Mesenchymal stem cell (in vitro differentiated cells and primary cell): Measurements from ENCODE around the gene GBP3.

ENCODE experiments used
- DNase-seq: peaks from one replicate; pipeline ENCODE4 v3.0.0-alpha.2; 2013
- H2AFZ ChIP-seq: one replicate; pipeline ENCODE4 v1.6.1; 2013; ENCODE audit warnings: low read depth, mild to moderate bottlenecking, control low read depth, inconsistent platforms, low read length, moderate library complexity
- H2AK5ac ChIP-seq: 2 replicates; pipeline ENCODE4 v1.6.1; 2013; ENCODE audit warnings: low read length, moderate library complexity, mild to moderate bottlenecking, inconsistent platforms; ENCODE audit not compliant: severe bottlenecking
- H2BK120ac ChIP-seq: one replicate; pipeline ENCODE4 v1.6.1; 2013; ENCODE audit warnings: low read depth, mild to moderate bottlenecking, inconsistent platforms, low read length, moderate library complexity
- H2BK12ac ChIP-seq, 2 experiments: one replicate each; pipeline ENCODE4 v1.6.1; 2013; ENCODE audit warnings: inconsistent platforms in 2 of 2, low read length in 2 of 2, mild to moderate bottlenecking in 2 of 2, moderate library complexity in 2 of 2, control low read depth in 1 of 2
- H2BK15ac ChIP-seq: one replicate; pipeline ENCODE4 v1.6.1; 2013; ENCODE audit warnings: mild to moderate bottlenecking, low read depth, inconsistent platforms; ENCODE audit not compliant: poor library complexity, severe bottlenecking
- H2BK5ac ChIP-seq: 2 replicates; pipeline ENCODE4 v1.6.1; 2013; ENCODE audit warnings: low read depth, mild to moderate bottlenecking, low read length, control low read depth, inconsistent platforms; ENCODE audit not compliant: poor library complexity, severe bottlenecking
- H3K14ac ChIP-seq, 2 experiments: one replicate each; pipeline ENCODE4 v1.6.1; 2013; ENCODE audit warnings: inconsistent platforms in 2 of 2, low read length in 2 of 2, control low read depth in 1 of 2, mild to moderate bottlenecking in 1 of 2, moderate library complexity in 1 of 2
- H3K18ac ChIP-seq, 2 experiments: one replicate each; pipeline ENCODE4 v1.6.1; 2013; ENCODE audit warnings: inconsistent platforms in 2 of 2, low read length in 2 of 2, control low read depth in 1 of 2, low read depth in 1 of 2, mild to moderate bottlenecking in 1 of 2
- H3K23ac ChIP-seq, 2 experiments: one replicate each; pipeline ENCODE4 v1.6.1; 2013; ENCODE audit warnings: inconsistent platforms in 2 of 2, low read length in 2 of 2, mild to moderate bottlenecking in 2 of 2, moderate library complexity in 2 of 2, control low read depth in 1 of 2
- H3K27ac ChIP-seq: 2 replicates; pipeline ENCODE4 v1.5.1; 2013; ENCODE audit warnings: mild to moderate bottlenecking, moderate library complexity, low read length, control low read depth, inconsistent platforms; ENCODE audit not compliant: poor library complexity, severe bottlenecking
- H3K27me3 ChIP-seq, 2 experiments: 2 replicates each; pipeline versions ENCODE4 v1.6.1 to v1.7.0; 2013; ENCODE audit warnings: low read length in 2 of 2, mild to moderate bottlenecking in 2 of 2, moderate library complexity in 2 of 2, control low read depth in 1 of 2, inconsistent platforms in 1 of 2; ENCODE audit not compliant: control insufficient read depth in 1 of 2, insufficient read depth in 1 of 2
- H3K36me3 ChIP-seq, 2 experiments: 2 replicates each; pipeline versions ENCODE4 v1.6.1 to v1.7.0; 2013; ENCODE audit warnings: low read length in 2 of 2, control low read depth in 1 of 2, inconsistent platforms in 1 of 2, low read depth in 1 of 2, mild to moderate bottlenecking in 1 of 2; ENCODE audit not compliant: insufficient read depth in 2 of 2, control insufficient read depth in 1 of 2
- H3K4ac ChIP-seq, 2 experiments: one replicate each; pipeline ENCODE4 v1.6.1; 2013; ENCODE audit warnings: inconsistent platforms in 2 of 2, low read length in 2 of 2, mild to moderate bottlenecking in 2 of 2, moderate library complexity in 2 of 2, control low read depth in 1 of 2, low read depth in 1 of 2
- H3K4me1 ChIP-seq: 2 replicates; pipeline ENCODE4 v1.6.1; 2013; ENCODE audit warnings: low read depth, low read length, control low read depth; ENCODE audit not compliant: control insufficient read depth, insufficient read depth
- H3K4me2 ChIP-seq: 2 replicates; pipeline ENCODE4 v1.6.1; 2013; ENCODE audit warnings: low read length, mild to moderate bottlenecking, inconsistent platforms; ENCODE audit not compliant: poor library complexity, severe bottlenecking
- H3K4me3 ChIP-seq, 2 experiments: 2 replicates each; pipeline versions ENCODE4 v1.5.1 to v1.7.0; 2013; ENCODE audit warnings: low read length in 2 of 2, mild to moderate bottlenecking in 2 of 2, control low read depth in 1 of 2, low read depth in 1 of 2; ENCODE audit not compliant: insufficient read depth in 1 of 2
- H3K79me1 ChIP-seq: replicated peaks from 2 replicates; pipeline ENCODE4 v1.6.1; 2013; ENCODE audit warnings: mild to moderate bottlenecking, control low read depth, low read length, inconsistent platforms; ENCODE audit not compliant: poor library complexity, severe bottlenecking
- H3K9ac ChIP-seq: 2 replicates; pipeline ENCODE4 v1.7.0; 2013; ENCODE audit warnings: mild to moderate bottlenecking, low read length, moderate library complexity
- H3K9me3 ChIP-seq: 2 replicates; pipeline ENCODE4 v1.7.0; 2013; ENCODE audit warnings: mild to moderate bottlenecking, low read length; ENCODE audit not compliant: control insufficient read depth
- H4K8ac ChIP-seq: one replicate; pipeline ENCODE4 v1.6.1; 2013; ENCODE audit warnings: inconsistent platforms, mild to moderate bottlenecking, low read length, moderate library complexity
- H4K91ac ChIP-seq: one replicate; pipeline ENCODE4 v1.6.1; 2013; ENCODE audit warnings: mild to moderate bottlenecking, low read length, inconsistent platforms
- WGBS: methylation state at CpG from one replicate; pipeline ENCODE4 v1.1.7; 2013; ENCODE audit warnings: mixed read lengths; 5-methylcytosine and 5-hydroxymethylcytosine counted together

The GBP3 gene

DNA sequence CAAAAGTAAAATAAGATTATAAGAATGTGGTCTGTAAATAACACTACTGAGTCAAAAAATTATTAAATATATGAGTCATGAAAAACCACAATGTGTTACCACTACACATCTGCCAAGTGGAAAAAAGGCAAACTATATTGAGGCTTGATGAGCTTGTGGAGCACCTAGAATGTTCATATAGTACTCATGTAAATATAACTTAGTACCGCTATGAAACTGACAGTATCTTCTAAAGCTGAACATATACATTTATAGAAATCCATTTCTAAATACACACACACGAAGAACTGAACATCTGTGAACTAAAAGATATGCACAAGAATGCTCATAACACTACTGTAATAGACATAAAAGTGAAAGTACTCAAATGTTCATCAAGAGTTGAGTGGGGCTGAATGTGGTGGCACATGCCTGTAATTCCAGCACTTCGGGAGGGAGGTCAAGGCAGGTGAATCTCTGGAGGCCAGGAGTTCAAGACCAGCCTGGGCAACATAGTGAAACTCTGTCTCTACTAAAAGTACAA is 18.5 kb upstream of the GBP3 start:
- no peak overlapping the region for H3K27ac ChIP-seq
- H2BK5ac ChIP-seq: no peak overlapping the region
- H4K8ac ChIP-seq: no peak overlapping the region
- H3K4me2 ChIP-seq: no peak overlapping the region
- no peak overlapping the region for H2BK120ac ChIP-seq
- no peaks in the 10 kb centered on the region for H3K9me3 ChIP-seq
- H3K27me3 ChIP-seq: no peaks in the 10 kb centered on the region
- WGBS: 70% methylated on average over 2 of the region's 3 CpGs
- H3K9ac ChIP-seq: no peak overlapping the region
- H2BK12ac ChIP-seq: no peak overlapping the region
- H3K4me3 ChIP-seq: no peak overlapping the region
- H3K4me1 ChIP-seq: no peaks in the 10 kb centered on the region
- H4K91ac ChIP-seq: no peak overlapping the region
- H2AFZ ChIP-seq: no peak overlapping the region
- no peak overlapping the region for H2BK15ac ChIP-seq
- no peak overlapping the region for H2AK5ac ChIP-seq
- no peak overlapping the region for H3K23ac ChIP-seq
- DNase-seq: peak; percentile 42
- H3K36me3 ChIP-seq: no peaks in the 10 kb centered on the region
- no peak overlapping the region for H3K18ac ChIP-seq
- no peak overlapping the region for H3K4ac ChIP-seq
- no peaks in the 10 kb centered on the region for H3K79me1 ChIP-seq
- H3K14ac ChIP-seq: no peak overlapping the region

DNA sequence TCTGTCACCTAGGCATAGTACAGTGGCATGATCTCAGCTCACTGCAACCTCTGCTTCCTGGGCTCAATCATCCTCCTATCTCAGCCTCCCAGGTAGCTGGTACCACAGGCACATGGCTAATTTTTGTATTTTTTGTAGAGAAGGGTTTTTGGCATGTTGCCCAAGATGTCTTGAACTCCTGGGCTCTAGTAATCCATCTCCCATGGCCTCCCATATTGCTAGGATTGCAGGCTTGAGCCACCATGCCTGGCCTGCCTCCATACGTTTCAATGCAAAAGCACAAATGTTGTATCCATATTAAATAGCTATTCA is 17.6 kb upstream of the GBP3 start:
- DNase-seq: no peak
- Histone ChIP-seq H2BK120ac (no peak overlapping the region), H4K91ac (no peak overlapping the region), H3K27ac (no peak overlapping the region), H2AK5ac (no peak overlapping the region), H3K4me1 (no peaks in the 10 kb centered on the region), H3K14ac (no peak overlapping the region), H3K18ac (no peak overlapping the region), H2BK5ac (no peak overlapping the region), H2BK15ac (no peak overlapping the region), H3K4me3 (no peak overlapping the region), H3K79me1 (no peaks in the 10 kb centered on the region), H2AFZ (no peak overlapping the region), H3K9ac (no peak overlapping the region), H3K27me3 (no peaks in the 10 kb centered on the region), H2BK12ac (no peak overlapping the region), H3K9me3 (no peaks in the 10 kb centered on the region), H3K4ac (no peak overlapping the region), H3K4me2 (no peak overlapping the region), H3K36me3 (no peaks in the 10 kb centered on the region), H3K23ac (no peak overlapping the region), H4K8ac (no peak overlapping the region)
- WGBS: no CpG with 5 or more reads among the region's 1 CpG

DNA sequence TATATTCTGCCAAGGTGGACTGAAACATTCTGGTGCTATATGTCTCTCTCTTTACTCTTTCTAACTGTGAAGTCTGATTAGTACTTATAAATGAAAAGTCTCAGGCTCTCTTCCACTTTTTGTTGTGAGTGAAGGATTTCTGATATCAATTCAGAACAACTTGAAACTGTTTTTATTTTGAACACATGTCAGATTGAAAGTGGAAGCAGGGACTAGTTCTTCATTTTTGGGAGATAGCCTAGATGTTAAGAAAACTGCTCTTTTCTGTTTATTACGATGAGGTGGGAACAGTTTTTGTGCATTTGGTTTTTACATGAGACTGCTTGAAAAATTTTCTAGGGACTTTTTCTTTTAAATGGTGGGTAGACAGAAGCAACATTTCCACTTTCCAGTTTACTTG is 14.5 kb upstream of the GBP3 start:
- H3K23ac ChIP-seq: no peak overlapping the region
- no peak overlapping the region for H4K91ac ChIP-seq
- H2AK5ac ChIP-seq: no peak overlapping the region
- H3K9ac ChIP-seq: no peak overlapping the region
- no peak overlapping the region for H3K4me2 ChIP-seq
- WGBS: 82% methylated on average over 1 of the region's 1 CpG
- no peak overlapping the region for H3K4me3 ChIP-seq
- H3K79me1 ChIP-seq: no peaks in the 10 kb centered on the region
- no peak overlapping the region for H2BK12ac ChIP-seq
- H3K27me3 ChIP-seq: no peaks in the 10 kb centered on the region
- no peaks in the 10 kb centered on the region for H3K4me1 ChIP-seq
- no peak overlapping the region for H3K18ac ChIP-seq
- no peak overlapping the region for H2AFZ ChIP-seq
- H3K36me3 ChIP-seq: no peaks in the 10 kb centered on the region
- H4K8ac ChIP-seq: no peak overlapping the region
- no peaks in the 10 kb centered on the region for H3K9me3 ChIP-seq
- no peak overlapping the region for H2BK5ac ChIP-seq
- no peak overlapping the region for H3K14ac ChIP-seq
- H3K27ac ChIP-seq: no peak overlapping the region
- no peak overlapping the region for H2BK120ac ChIP-seq
- no peak overlapping the region for H3K4ac ChIP-seq
- DNase-seq: no peak
- no peak overlapping the region for H2BK15ac ChIP-seq

DNA sequence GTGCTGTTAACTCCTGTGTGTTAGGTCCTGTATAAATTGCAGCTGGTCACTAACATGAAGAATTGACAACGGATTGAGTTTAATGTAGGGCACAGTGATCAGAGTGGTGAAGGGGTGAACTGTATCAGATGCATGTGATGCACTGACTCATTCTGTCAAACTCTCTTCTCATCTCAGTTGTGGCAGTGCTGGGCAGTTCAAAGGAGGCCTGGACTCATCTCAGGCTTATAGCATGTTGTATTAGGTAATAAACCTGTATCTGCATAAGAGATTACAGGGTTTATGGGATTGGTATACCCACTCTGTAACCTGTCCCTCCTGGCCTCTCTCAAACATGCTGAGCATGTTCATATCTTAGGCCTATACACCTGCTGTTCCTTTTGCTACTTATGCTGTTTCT is 12.4 kb upstream of the GBP3 start:
- H3K4me3 ChIP-seq: no peak overlapping the region
- no peaks in the 10 kb centered on the region for H3K4me1 ChIP-seq
- H3K36me3 ChIP-seq: no peaks in the 10 kb centered on the region
- no peak overlapping the region for H4K91ac ChIP-seq
- H2AK5ac ChIP-seq: no peak overlapping the region
- no peaks in the 10 kb centered on the region for H3K9me3 ChIP-seq
- H3K79me1 ChIP-seq: no peaks in the 10 kb centered on the region
- H3K27ac ChIP-seq: no peak overlapping the region
- H3K9ac ChIP-seq: no peak overlapping the region
- no peak overlapping the region for H2AFZ ChIP-seq
- no peak overlapping the region for H3K23ac ChIP-seq
- 79% methylated on average over 1 of the region's 1 CpG for WGBS
- no peak overlapping the region for H3K4ac ChIP-seq
- H2BK5ac ChIP-seq: no peak overlapping the region
- H3K27me3 ChIP-seq: no peaks in the 10 kb centered on the region
- no peak overlapping the region for H2BK12ac ChIP-seq
- H3K14ac ChIP-seq: no peak overlapping the region
- no peak overlapping the region for H2BK120ac ChIP-seq
- H2BK15ac ChIP-seq: no peak overlapping the region
- H4K8ac ChIP-seq: no peak overlapping the region
- H3K18ac ChIP-seq: no peak overlapping the region
- no peak for DNase-seq
- no peak overlapping the region for H3K4me2 ChIP-seq
